Stimulated activated CD8-positive, alpha-beta memory T cell treated with anti-CD3 and anti-CD28 coated beads, Interleukin-4, amount 100 ng/mL, for 48 hours (primary cell): ENCODE data around the gene MLKL.
"Not testable (repeated sequence)": the region's sequence is repeated elsewhere in the genome, so short reads cannot be mapped to it uniquely, and the experiment has no call there.

Experiments
- DNase-seq: peaks from one replicate; pipeline ENCODE4 v3.0.0-alpha.2; 2020

Gene MLKL

GRCh38 chr16:74731853-74732477, 31.3 kb upstream of the MLKL start:
- no peak for DNase-seq

- DNase-seq = no peak
These were observed 29.4 kb upstream of the MLKL start for GRCh38 chr16:74729783-74730683.

- no peak for DNase-seq
These were observed 27.2 kb upstream of the MLKL start for GRCh38 chr16:74727903-74728302.

- peak; percentile 76 for DNase-seq
These were observed 26.1 kb upstream of the MLKL start for GRCh38 chr16:74726716-74727115.

- no peak for DNase-seq
These were observed 25.2 kb upstream of the MLKL start for GRCh38 chr16:74725651-74726455.

- DNase-seq = no peak
These were observed 24.3 kb upstream of the MLKL start for GRCh38 chr16:74724820-74725549.

GRCh38 chr16:74723256-74723655, 22.6 kb upstream of the MLKL start:
- no peak for DNase-seq

- DNase-seq = not testable (repeated sequence)
These were observed 21.5 kb upstream of the MLKL start for GRCh38 chr16:74722156-74722555.

- DNase-seq = no peak
These were observed 21.1 kb upstream of the MLKL start for GRCh38 chr16:74721716-74722115.

- DNase-seq = no peak
These were observed 19.9 kb upstream of the MLKL start for GRCh38 chr16:74720579-74720978.

GRCh38 chr16:74718741-74719610, 18.3 kb upstream of the MLKL start:
- DNase-seq = no peak

- no peak for DNase-seq
These were observed 17.5 kb upstream of the MLKL start for GRCh38 chr16:74718140-74718539.

GRCh38 chr16:74717367-74717766, 16.7 kb upstream of the MLKL start:
- DNase-seq = no peak

- no peak for DNase-seq
These were observed 15.7 kb upstream of the MLKL start for GRCh38 chr16:74716355-74716754.

- no peak for DNase-seq
These were observed 13.2 kb upstream of the MLKL start for GRCh38 chr16:74713876-74714275.

- DNase-seq = no peak
These were observed 12.7 kb upstream of the MLKL start for GRCh38 chr16:74713325-74713724.

- DNase-seq = no peak
These were observed 11.3 kb upstream of the MLKL start for GRCh38 chr16:74711938-74712337.

GRCh38 chr16:74710401-74710800, 9.7 kb upstream of the MLKL start:
- no peak for DNase-seq

GRCh38 chr16:74709441-74709877, 8.8 kb upstream of the MLKL start:
- peak; percentile 88 for DNase-seq

GRCh38 chr16:74700116-74700437, 585 bp downstream of the MLKL start:
- DNase-seq = peak; percentile 57

- no peak for DNase-seq
These were observed 996 bp downstream of the MLKL start for GRCh38 chr16:74699666-74700065.

- DNase-seq = no peak
These were observed 2.4 kb downstream of the MLKL start for GRCh38 chr16:74698222-74698621.
